ENCODE results near the gene C1QL2.

C1QL2 gene

DNA sequence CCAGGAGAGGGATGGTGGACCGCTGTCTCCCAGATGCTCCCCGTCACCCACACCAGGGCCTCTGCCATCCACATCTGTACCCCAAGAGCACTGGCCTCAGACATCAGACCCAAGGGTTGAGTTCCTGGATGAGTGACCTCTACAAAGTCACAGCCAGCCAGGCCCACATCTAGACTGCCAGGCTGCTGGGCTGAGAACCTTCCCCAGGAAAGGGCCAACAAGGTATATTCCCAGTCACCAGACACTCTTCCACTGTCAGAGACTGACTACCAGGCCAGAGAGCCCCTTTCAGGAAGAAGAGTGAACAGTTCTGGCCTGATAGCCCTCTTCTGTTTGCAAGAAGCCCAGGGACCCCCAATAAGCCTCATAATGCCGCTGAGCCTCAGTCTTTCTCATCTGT is 44.3 kb downstream of the C1QL2 start:
- no peak for TF ChIP-seq ZFX (IDR thresholded peaks at IDR 0.05; ENCODE audit: borderline replicate concordance)
- TF ChIP-seq, protein P1, sequence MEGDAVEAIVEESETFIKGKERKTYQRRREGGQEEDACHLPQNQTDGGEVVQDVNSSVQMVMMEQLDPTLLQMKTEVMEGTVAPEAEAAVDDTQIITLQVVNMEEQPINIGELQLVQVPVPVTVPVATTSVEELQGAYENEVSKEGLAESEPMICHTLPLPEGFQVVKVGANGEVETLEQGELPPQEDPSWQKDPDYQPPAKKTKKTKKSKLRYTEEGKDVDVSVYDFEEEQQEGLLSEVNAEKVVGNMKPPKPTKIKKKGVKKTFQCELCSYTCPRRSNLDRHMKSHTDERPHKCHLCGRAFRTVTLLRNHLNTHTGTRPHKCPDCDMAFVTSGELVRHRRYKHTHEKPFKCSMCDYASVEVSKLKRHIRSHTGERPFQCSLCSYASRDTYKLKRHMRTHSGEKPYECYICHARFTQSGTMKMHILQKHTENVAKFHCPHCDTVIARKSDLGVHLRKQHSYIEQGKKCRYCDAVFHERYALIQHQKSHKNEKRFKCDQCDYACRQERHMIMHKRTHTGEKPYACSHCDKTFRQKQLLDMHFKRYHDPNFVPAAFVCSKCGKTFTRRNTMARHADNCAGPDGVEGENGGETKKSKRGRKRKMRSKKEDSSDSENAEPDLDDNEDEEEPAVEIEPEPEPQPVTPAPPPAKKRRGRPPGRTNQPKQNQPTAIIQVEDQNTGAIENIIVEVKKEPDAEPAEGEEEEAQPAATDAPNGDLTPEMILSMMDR (IDR thresholded peaks at IDR 0.05), result no peak

DNA sequence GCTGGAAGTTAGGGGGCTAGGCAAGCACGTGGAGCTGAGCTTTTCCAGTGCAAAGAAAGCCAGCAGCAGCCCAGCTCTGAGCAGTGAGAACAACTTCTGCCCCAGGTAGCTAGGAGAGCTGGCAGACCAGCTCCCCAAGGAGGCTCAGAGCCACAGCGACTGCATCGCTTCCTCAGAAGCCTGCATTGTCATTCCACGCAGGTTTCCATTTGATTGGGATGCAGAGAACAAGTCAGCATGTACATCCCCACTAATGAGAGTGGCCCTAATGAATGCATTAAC is 45.1 kb downstream of the C1QL2 start:
- H3K27ac ChIP-seq, result no peak overlapping the region
- no peak for TF ChIP-seq ZFX (IDR thresholded peaks at IDR 0.05; ENCODE audit: borderline replicate concordance)
- TF ChIP-seq, protein P1 (IDR thresholded peaks at IDR 0.05), result no peak

More for the DNA sequence above, 44.3 kb downstream of the C1QL2 start:
- no peak overlapping the region for H3K27ac ChIP-seq

DNA sequence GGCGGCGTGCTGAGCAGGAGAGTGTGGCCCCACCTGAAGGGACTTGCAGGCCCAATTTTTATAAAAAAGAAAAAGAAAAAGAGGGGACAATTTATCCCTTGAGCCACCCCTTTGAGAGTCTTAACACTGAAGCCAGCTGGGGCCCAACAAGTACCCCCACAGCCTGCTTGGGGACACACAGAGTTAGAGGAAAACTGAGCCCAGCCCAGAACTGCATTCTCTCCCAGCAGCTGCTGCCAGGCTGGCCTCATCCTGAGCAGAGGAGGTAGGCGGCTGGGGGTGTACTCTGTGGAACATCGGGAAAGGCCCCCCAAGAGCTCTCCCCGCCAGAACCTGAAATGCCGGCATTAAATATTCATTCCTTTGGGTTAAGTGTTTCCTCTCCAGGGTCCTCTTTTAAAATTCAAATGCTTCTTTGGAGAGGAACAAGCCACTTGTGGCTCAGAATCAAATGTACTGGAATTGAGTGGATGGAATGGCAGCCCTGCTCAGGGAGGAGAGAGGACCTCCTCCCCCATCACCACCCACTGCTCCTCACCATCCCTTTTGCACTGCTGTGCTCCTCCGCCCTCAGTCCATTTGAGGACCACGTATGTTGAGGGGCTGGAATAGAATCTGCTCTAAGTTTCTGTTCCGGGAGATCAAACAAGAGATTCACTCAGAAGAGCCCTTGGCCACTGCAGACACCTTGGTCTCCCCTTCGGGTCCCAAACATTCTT is 45.6 kb downstream of the C1QL2 start:
- TF ChIP-seq, protein P1 (IDR thresholded peaks at IDR 0.05), result no peak
- TF ChIP-seq ZFX (IDR thresholded peaks at IDR 0.05; ENCODE audit: borderline replicate concordance), result no peak
- H3K27ac ChIP-seq, result no peak overlapping the region

DNA sequence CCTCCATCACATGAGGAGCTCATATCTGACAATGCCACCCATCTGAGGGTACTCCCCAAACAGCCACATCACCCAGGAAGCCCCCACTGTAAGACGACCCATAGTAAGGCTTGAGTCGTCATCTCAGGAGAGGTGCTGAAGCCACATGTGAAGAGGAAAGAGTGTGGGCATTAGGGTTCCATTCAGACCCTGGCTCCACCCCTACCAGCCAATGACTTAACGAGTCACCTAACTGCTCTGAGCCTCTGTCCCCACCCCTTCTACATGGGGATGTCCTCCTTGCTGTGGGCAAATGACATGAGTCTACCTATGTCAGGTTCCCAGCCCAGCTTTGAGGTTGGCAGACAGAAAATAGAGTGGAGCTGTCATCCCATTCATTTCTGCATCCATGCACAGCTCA is 46.3 kb downstream of the C1QL2 start:
- TF ChIP-seq, protein P1 (IDR thresholded peaks at IDR 0.05), result no peak
- no peak for TF ChIP-seq ZFX (IDR thresholded peaks at IDR 0.05; ENCODE audit: borderline replicate concordance)
- no peak overlapping the region for H3K27ac ChIP-seq

DNA sequence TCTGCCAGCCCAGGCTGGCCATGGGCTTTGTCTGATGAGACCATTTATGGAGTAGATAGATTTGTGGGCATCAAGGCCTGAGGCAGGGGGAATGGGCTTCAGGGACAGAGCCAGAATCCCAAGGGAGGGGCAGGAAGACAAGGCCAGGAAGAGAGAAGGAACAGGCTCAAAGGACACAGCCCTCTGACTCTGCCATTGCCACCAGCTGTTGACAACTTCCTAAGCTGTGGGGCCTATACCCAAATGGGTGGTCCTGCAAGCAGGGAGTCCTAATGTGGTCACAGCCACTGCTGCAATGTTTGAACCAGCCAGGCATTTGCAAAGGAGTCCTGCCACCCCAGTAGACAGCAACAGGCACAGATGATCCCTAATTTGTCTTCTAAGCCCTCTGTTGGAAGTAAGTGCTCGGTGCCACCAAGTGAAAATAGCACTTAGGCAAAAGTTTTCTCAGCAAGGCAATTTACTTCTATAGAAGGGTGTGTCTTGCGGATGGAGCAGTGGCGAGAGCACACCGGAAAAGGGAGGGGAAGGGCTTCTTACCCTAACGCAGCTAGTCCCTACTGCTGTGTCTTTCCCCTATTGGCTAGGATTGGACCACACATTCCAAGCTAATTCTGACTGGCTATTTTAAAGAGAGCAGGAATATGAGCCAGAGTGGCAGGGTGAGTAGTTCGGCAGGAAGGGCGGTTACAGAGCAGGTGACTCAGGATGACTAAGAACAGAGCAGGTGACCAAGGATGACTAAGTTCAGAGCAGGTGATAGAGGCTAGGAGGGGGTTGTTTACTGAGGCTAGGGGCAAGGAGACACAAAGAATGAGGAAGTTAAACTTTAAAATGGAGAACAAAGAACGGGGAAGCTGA is 47.2 kb downstream of the C1QL2 start:
- no peak overlapping the region for H3K27ac ChIP-seq
- TF ChIP-seq, protein P1 (IDR thresholded peaks at IDR 0.05), result no peak

DNA sequence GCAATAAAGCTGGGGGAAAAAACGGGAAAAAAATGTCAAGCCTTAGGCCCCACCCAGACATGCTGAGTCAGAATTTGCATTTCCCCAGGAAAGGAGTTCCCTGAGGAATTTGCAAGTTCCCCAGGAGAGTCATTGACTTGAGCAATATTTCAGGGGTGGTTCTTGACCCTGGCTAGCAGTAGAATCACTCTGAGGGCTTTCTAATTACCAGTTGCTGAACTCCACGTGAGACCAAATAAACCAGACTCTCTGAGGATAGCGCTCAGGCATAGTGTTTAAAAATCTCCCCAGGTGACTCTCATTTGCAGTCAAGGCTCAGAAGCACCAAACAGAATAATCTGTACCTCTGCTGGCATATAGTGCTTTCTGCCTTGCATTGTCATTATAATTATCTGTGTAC is 48.7 kb downstream of the C1QL2 start:
- TF ChIP-seq ZFX (IDR thresholded peaks at IDR 0.05; ENCODE audit: borderline replicate concordance), result no peak
- TF ChIP-seq, protein P1 (IDR thresholded peaks at IDR 0.05), result no peak

DNA sequence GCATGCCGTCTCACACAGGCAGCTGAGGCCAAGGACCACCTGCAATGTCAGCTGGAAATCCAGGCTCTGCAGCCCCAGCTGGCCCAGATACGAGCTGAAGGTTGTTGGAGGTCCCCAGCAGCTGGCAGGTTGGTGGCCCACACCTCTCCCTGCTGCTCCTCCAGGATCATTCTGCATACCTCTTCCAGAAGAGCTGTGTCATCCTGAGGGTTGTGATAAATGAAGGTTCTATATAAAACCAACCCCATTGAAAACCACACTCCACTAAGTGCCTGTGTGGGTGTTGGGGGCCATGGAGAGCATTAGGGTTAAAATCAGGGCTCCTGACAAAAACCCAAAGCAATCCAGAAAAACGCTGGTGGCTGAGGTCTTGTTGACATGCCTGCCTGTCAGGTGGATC is 50.4 kb downstream of the C1QL2 start:
- TF ChIP-seq, protein P1 (IDR thresholded peaks at IDR 0.05), result no peak
- no peak for TF ChIP-seq ZFX (IDR thresholded peaks at IDR 0.05; ENCODE audit: borderline replicate concordance)
- H3K27ac ChIP-seq, result no peak overlapping the region

More for the DNA sequence above, 48.7 kb downstream of the C1QL2 start:
- H3K27ac ChIP-seq, result no peak overlapping the region

Measured in 22Rv1 (cell line).